Measurements from ENCODE around the gene ECHDC3.
"Not testable (repeated sequence)": the region's sequence is repeated elsewhere in the genome, so short reads cannot be mapped to it uniquely, and the experiment has no call there.

ECHDC3 gene

GRCh38 chr10:11715815-11716494 lies 26.2 kb upstream of the ECHDC3 start:
- in situ Hi-C loops (cut with MboI; ENCODE audit: low sequenced_read_pairs) = no loop called here

GRCh38 chr10:11716686-11717085 lies 25.5 kb upstream of the ECHDC3 start:
- in situ Hi-C loops (cut with MboI; ENCODE audit: low sequenced_read_pairs) = no loop called here

DNA sequence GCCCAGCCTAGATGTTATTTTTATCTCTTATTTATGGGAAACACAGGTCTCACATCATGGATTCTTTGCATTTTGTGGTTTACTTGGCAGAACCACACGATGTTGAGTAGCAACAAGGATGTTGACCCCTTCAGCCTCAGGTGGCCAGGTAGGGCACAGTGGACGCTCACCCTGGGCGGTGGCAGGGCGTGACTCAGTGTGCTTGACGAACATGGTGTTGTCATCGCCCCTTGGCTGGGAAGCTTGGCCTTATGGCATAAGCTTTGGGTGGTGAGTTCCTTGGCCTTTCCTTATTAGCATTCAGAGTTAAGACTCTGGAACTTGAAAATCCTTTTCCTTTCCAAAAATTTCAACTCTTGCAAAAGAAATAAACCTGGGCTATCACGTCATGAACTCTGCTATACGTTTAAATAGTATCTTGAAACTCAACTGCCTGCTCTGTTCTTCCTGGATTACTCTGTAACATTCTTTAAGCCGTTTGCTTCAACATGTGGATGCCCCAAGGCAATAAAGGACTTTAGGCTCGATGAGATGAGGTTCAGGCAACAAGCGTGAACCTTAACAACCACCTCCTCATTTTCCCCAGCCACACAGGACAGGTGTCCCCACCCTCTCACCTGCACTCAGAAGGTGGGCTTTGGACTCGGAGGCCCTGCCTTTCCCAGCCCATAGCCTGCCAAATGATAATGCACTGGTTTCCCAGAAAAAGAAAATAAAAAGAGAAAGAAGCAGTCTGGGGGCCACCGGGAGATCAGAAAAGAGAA lies 22.5 kb upstream of the ECHDC3 start:
- in situ Hi-C loops (cut with MboI; ENCODE audit: low sequenced_read_pairs) = no loop called here

DNA sequence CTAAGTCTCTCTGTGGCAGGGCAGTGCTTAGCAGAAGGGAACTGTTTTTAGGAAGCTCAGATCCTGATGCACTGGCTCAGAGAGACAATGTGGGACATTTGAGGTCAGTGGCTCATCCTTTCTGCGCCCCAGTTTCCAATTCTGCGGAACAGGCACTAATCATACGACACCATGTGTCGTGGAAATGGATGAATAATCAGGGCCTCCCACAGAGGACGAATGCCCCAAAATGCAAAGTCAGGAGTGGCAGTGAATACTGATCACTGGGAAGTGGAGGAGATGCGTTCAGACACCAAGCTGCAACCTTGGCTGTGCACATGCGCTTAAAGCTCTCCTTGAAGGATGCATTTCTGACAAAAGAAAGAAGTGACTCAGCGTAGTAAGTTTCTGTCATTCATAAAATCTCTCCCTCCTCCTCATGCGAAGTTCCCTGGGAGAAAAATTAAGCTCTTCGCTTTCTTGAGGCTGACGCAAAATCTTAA lies 21.9 kb upstream of the ECHDC3 start:
- in situ Hi-C loops (cut with MboI; ENCODE audit: low sequenced_read_pairs) = no loop called here

DNA sequence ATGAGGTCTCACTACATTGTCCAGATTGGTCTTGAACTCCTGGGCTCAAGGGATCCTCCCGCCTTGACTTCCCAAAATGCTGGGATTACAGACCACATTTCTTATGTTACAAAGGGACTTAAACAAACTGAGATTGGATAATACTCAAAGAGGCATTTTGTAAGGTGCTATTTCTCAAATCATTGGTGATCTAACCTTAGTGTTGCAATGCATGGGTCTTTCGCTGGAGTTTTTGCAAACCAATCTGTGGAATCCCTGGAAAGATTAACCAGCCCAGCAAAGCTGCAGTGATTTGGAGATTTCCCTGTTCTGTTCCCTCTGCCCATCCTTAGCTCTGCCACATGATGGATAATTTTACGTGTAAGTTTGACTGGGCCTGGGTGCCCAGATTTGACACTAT lies 20.4 kb upstream of the ECHDC3 start:
- in situ Hi-C loops (cut with MboI; ENCODE audit: low sequenced_read_pairs) = no loop called here

DNA sequence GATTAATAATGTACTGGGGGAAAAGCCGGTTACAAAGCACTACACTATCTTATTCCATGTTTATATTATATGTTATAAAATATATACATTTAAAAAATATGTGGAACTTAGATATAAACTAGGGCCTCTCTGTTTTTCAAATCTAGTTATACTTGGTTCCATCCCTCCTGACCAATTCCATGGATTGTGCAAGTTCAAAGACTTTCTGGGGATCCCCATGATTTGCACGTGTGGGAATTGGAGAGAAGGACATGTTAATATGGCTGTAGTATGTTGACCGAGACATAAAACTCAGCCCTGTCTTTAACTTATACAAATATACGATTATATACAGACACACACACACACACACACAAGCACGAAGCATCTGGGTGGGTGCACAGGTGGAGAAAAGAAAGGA lies 18.8 kb upstream of the ECHDC3 start:
- in situ Hi-C loops (cut with MboI; ENCODE audit: low sequenced_read_pairs) = no loop called here

GRCh38 chr10:11724938-11725776 lies 17.0 kb upstream of the ECHDC3 start:
- in situ Hi-C loops (cut with MboI; ENCODE audit: low sequenced_read_pairs) = no loop called here

DNA sequence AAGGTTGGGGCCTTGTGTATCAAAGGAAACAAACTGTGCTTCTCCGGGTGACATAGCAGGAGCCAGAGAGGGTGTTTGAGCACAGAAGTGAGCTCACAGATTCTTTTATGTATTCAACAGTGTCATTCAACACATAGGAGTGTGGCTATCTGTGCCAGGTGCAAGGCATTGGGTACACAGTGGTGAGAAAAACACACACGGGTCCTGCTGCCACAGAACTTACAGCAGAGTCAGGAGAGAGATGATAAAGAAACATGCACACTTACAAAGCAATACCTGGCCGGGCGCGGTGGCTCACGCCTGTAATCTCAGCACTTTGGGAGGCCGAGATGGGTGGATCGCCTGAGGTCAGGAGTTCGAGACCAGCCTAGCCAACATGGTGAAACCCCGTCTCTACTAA lies 16.3 kb upstream of the ECHDC3 start:
- in situ Hi-C loops (cut with MboI; ENCODE audit: low sequenced_read_pairs) = no loop called here

DNA sequence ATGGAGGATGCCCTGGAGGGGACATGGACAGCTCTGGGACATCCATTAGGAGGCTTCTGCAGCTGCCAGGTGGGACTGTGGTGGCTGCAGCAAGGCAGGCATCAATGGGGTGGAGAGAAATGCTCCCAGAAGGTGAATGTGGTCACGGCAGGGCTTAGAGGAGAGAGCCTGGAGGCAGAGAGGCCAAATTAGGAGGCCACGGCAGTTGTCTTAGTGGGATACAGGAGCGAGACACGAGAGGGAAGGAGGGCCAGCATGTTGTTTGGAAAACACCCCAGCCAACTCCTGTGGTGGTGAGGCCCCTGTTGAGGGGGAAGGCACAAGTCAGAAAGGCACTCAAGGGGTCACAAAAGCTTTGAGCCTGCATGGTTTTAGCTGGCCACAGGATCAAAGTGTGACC lies 14.6 kb upstream of the ECHDC3 start:
- in situ Hi-C loops (cut with MboI; ENCODE audit: low sequenced_read_pairs) = no loop called here

GRCh38 chr10:11728353-11728752 lies 13.8 kb upstream of the ECHDC3 start:
- in situ Hi-C loops (cut with MboI; ENCODE audit: low sequenced_read_pairs) = no loop called here

DNA sequence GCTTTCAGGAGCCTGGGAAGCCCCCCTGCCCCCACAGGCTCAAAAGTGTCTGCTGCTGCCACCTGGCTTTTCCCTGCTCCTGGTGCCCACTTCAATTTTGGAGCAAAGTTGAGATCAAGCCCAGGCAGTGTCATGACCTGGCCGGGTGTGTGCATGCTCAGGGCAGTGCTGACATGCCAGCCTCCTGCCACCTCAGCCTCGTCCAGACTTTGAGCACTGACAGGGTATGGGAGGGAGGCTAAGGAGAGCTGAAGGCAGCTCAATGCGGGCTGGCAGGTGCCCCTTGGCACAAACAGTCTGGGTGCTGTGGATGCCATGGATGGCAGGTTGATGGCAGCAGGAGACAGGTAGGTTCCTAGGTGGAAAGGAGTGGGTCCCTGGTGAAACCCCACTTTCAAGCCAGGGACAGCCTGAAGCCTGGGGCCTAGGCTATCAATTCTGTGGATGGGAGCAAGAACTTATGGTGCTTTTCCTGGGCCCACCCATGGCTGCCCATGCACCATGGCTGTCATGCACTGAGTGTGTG lies 12.3 kb upstream of the ECHDC3 start:
- in situ Hi-C loops (cut with MboI; ENCODE audit: low sequenced_read_pairs) = no loop called here

- in situ Hi-C loops (cut with MboI; ENCODE audit: low sequenced_read_pairs) = no loop called here
Measured at GRCh38 chr10:11730779-11731178, 11.4 kb upstream of the ECHDC3 start.

- in situ Hi-C loops (cut with MboI; ENCODE audit: low sequenced_read_pairs) = not testable (repeated sequence)
Measured at GRCh38 chr10:11736767-11737166, 5.4 kb upstream of the ECHDC3 start.

GRCh38 chr10:11737258-11738032 lies 4.7 kb upstream of the ECHDC3 start:
- in situ Hi-C loops (cut with MboI; ENCODE audit: low sequenced_read_pairs) = not testable (repeated sequence)

DNA sequence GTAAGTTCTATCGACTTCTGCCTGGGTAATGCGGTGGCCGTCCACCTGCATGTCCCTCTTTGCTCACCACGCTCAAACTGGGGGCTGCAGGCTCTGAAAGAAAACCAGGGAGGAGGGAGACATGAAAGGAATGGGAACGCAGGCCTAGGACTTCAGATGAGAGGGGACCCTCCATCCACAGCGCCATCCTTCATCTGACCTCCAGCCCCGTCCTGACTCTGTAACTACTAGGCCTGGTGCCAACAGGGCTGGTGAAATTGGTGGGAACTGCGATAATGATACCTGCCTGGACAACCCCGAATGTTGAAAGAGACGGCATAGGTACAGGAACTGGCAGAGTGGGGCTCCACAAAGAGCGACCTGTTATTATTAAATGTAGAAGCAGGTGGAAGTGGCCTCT lies 1.3 kb upstream of the ECHDC3 start:
- in situ Hi-C loops (cut with MboI; ENCODE audit: low sequenced_read_pairs) = no loop called here

- in situ Hi-C loops (cut with MboI; ENCODE audit: low sequenced_read_pairs) = no loop called here
Measured at GRCh38 chr10:11741608-11742007, 574 bp upstream of the ECHDC3 start.

GRCh38 chr10:11742779-11743298 lies 657 bp downstream of the ECHDC3 start:
- in situ Hi-C loops (cut with MboI; ENCODE audit: low sequenced_read_pairs) = no loop called here

DNA sequence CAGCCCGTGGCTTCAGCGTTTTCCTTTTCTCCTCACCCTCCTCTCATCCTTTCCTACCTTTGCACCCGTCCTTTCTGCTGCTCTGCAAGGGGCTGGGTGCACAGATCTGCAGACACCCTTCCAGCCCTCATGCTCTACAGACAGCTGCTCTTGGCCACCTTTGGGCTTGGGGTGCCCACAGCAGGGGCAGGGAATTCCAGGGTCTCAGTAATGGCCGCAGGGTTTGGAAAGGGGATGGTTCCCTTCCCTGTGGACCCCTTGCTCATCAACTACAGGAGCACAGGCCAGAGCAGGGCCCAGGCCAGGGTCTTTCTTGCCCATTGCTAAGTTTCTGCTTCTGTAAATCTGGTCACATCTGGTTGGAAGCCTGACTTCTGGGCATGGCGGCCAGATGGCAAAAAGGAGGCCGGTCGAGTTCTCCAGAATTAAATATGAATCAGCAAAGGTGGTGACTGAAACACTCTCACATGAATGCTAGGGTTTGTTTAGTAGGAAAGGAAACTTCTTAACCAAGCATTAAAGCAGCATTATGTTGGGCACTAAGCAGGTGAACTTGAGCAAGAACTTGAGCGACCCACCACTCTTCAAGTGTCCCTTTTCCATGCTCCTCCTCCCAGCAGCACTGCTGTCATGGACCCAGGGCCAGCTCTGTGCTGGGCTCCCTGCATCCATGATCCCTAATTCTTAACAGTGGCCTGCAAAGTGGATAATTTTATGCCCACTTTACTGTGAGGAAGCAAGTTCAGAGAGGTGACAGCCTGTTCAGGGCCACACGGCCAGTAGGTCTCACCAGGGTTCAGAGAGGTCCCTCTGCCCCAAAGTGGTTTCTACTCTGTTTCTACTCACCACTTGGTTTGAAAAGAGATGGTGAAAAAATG lies 1.5 kb downstream of the ECHDC3 start:
- in situ Hi-C loops (cut with MboI; ENCODE audit: low sequenced_read_pairs) = no loop called here

DNA sequence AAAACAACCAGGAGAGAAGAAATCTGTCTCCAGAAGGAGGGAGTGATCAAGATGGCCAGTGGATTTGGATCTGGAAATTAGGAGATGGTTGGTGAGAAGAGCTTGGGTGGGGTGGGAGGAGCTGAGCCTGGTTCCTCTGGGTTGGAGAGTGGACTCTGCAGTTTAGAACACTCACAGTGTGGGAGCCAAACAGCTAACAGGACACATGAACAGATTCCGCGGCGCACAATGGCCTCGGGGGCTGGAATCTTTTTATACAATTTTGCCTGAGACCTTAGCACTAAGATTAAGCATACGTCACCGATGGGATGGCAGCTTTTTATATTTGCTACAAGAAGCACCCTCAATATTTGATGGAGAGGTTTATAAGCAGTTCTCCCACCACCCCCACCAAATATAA lies 2.9 kb downstream of the ECHDC3 start:
- in situ Hi-C loops (cut with MboI; ENCODE audit: low sequenced_read_pairs) = no loop called here
